HG02852 (cell line): ENCODE data around the gene CDCP2.

Experiments
- ATAC-seq: cut with Tn5 transposase; IDR thresholded peaks from one replicate; pipeline ENCODE4 v1.9.1; 2021; ENCODE audit warnings: mild to moderate bottlenecking, moderate library complexity; ENCODE audit not compliant: unreplicated experiment

CDCP2 gene

GRCh38 chr1:54137534-54138061 lies 15.2 kb downstream of the CDCP2 start:
- ATAC-seq = no peak

GRCh38 chr1:54136963-54137533 lies 15.8 kb downstream of the CDCP2 start:
- ATAC-seq = no peak

GRCh38 chr1:54136269-54136896 lies 16.4 kb downstream of the CDCP2 start:
- no peak for ATAC-seq

GRCh38 chr1:54135436-54136120 lies 17.2 kb downstream of the CDCP2 start:
- no peak for ATAC-seq

- ATAC-seq = no peak
Observed at GRCh38 chr1:54134295-54134694, 18.5 kb downstream of the CDCP2 start.

- no peak for ATAC-seq
Observed at GRCh38 chr1:54132495-54132894, 20.3 kb downstream of the CDCP2 start.

- no peak for ATAC-seq
Observed at GRCh38 chr1:54131419-54131818, 21.4 kb downstream of the CDCP2 start.

- ATAC-seq = no peak
Observed at GRCh38 chr1:54129858-54130257, 22.9 kb downstream of the CDCP2 start.

- ATAC-seq = no peak
Observed at GRCh38 chr1:54127594-54128300, 25.1 kb downstream of the CDCP2 start.

- no peak for ATAC-seq
Observed at GRCh38 chr1:54126271-54126815, 26.5 kb downstream of the CDCP2 start.

- ATAC-seq = no peak
Observed at GRCh38 chr1:54125386-54126070, 27.3 kb downstream of the CDCP2 start.

- ATAC-seq = no peak
Observed at GRCh38 chr1:54124906-54125305, 27.9 kb downstream of the CDCP2 start.

GRCh38 chr1:54124472-54124871 lies 28.3 kb downstream of the CDCP2 start:
- no peak for ATAC-seq

GRCh38 chr1:54122992-54123391 lies 29.8 kb downstream of the CDCP2 start:
- no peak for ATAC-seq

- ATAC-seq = no peak
Observed at GRCh38 chr1:54122135-54122751, 30.6 kb downstream of the CDCP2 start.

- ATAC-seq = no peak
Observed at GRCh38 chr1:54121482-54122134, 31.2 kb downstream of the CDCP2 start.

- ATAC-seq = no peak
Observed at GRCh38 chr1:54120698-54121481, 31.9 kb downstream of the CDCP2 start.

GRCh38 chr1:54120018-54120697 lies 32.6 kb downstream of the CDCP2 start:
- no peak for ATAC-seq
